GM13977 (cell line): Measurements from ENCODE around the gene ASTN1.

Experiments used
- DNase-seq: peaks from one replicate; pipeline ENCODE4 v3.0.0; 2012; ENCODE audit warnings: low spot score
- in situ Hi-C: fragments of 300-500 bp; cut with MboI; formaldehyde crosslinking; loops from one replicate; pipeline ENCODE4 v1.12.0; 2022; ENCODE audit warnings: low sequenced_read_pairs, low pct_unique_long_range_greater_than_20kb, mixed read lengths, inconsistent platforms; ENCODE audit not compliant: unreplicated experiment
- TF ChIP-seq, protein P1 (sequence below): IDR thresholded peaks from 2 replicates; pipeline ENCODE4 v1.5.1; 2012; ENCODE audit warnings: mild to moderate bottlenecking, control low read depth; ENCODE audit not compliant: insufficient read depth; ENCODE audit errors: extremely low read depth, missing control alignments

ASTN1 gene

DNA sequence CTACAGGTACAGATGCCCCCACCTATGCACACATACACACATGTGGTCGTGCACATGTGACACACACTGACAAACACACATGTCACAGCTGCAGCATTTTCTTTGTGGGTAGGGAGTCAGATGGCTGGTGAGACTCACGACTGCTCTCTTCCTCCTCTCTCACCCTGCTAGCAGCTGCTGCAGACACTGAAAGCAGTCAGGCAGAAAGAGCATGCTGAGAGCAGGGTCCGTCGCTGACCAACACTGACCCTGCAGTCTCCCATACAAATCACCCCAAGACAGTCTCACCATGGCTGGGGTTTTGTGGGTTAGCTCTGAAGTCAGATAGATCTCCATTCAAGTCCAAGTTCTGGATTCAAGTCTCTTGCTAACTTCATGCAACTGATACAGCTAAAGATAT lies 188.3 kb downstream of the ASTN1 start:
- in situ Hi-C loops = no loop called here
- no peak for DNase-seq
- TF ChIP-seq, protein P1, sequence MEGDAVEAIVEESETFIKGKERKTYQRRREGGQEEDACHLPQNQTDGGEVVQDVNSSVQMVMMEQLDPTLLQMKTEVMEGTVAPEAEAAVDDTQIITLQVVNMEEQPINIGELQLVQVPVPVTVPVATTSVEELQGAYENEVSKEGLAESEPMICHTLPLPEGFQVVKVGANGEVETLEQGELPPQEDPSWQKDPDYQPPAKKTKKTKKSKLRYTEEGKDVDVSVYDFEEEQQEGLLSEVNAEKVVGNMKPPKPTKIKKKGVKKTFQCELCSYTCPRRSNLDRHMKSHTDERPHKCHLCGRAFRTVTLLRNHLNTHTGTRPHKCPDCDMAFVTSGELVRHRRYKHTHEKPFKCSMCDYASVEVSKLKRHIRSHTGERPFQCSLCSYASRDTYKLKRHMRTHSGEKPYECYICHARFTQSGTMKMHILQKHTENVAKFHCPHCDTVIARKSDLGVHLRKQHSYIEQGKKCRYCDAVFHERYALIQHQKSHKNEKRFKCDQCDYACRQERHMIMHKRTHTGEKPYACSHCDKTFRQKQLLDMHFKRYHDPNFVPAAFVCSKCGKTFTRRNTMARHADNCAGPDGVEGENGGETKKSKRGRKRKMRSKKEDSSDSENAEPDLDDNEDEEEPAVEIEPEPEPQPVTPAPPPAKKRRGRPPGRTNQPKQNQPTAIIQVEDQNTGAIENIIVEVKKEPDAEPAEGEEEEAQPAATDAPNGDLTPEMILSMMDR = no peak

DNA sequence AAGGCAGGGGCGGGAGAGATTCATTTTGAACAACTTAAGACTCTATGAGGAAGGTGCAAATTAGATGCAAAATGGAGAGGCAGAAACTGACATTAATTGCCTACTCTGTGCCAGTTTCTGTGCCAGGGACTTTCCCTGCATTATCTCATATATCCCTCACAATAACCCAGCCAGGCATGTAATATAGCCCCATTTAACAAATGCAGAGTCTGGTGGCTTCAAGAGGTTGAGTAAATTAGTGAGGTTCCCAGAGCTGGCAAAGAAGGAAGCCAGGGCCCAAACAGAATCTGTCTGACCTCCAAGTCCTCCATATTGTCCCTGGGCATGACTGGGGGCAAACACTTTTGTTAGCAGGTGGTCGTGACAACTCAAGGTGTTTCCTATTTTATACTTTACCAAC lies 199.8 kb downstream of the ASTN1 start:
- TF ChIP-seq, protein P1 = no peak
- in situ Hi-C loops = no loop called here
- DNase-seq = no peak

DNA sequence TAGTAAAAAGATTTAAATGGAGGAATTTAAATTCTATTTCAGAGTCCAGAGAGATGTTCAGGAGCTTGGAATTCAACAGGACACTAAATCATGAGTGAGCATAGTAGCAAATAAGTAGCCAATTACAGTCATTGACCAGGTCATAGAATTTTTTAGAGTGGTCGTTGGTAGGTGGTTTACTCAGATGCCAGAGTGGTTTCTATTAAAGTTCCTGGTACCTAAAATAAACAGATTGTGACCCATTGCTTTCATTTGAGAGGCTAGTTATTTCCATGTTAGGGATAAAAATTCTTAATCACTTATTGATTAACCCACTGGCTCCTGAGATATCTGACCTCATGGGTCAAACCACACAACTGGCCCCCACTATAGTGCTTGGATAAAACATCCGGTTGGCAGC lies 201.3 kb downstream of the ASTN1 start:
- no peak for DNase-seq
- TF ChIP-seq, protein P1 = no peak
- in situ Hi-C loops = no loop called here

DNA sequence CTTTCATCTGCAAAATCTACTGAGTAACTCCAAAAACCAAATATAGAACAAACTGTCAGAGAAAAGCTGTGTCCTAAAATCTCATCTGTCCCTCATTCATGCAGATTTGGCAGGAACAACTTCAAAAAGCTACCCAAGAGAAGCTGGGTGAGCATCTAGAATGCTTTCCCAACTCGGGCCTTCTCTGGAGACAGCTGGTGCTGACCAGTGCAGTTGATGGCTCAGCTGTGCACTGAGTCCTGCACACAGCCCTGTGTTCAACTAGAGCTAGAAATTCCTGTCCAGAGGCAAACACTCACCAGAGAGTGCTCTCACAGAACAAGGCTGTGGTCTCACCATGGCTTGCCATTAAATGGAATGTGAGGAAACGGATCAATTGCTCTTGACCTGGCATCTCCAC lies 202.8 kb downstream of the ASTN1 start:
- in situ Hi-C loops = no loop called here
- TF ChIP-seq, protein P1 = no peak
- no peak for DNase-seq

DNA sequence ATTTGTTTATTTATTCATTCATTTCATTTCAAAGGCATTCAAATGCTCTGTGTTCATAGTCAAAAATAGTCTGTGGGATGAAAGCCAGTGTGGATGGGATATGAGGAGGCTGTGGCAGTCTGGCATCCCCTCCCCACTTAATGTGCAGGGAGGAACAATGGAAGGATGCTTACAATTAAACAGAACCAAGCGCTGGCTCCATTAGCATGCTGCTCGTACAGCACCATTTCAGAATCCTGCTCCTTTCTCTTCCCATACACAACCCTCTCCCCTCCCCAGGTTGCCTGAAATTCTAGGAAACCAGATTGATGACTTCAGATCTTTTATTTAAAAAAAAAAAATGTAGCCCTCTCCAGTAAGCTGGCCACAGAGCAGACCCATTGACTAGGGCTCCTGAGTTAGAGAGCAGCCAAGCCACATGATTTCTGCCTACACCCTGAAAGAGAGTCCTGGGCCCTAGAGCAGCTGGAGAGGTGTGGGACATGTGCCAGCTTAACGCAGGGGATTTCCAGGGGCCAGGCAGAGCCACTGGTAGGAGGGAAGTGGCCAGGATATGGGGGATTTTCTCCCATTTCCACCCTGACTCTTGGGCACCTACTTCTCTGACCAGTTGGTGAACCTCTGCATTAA lies 205.2 kb downstream of the ASTN1 start:
- TF ChIP-seq, protein P1 = no peak

DNA sequence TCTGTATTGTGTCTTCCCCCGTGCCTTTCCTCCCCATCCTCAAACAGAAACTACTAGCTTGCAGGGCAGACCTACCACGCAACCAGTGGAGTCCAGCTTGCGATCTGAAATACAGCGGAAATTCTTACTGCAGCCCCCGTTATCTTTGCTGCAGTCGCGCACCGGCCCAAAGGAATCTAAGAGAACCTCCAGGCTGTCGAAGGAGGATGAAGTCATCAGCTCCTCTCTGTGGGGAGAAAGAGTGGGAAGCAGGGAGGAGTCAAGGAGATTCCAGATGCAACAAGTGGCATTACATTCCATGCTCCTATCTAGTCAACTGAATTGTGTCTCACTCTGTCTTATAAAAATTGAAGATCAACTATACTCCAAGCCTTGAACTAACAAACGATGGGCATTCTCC lies 206.9 kb downstream of the ASTN1 start:
- TF ChIP-seq, protein P1 = no peak
- in situ Hi-C loops = no loop called here
- DNase-seq = no peak

More for the DNA sequence above, 205.2 kb downstream of the ASTN1 start:
- DNase-seq = no peak
- in situ Hi-C loops = no loop called here
